SK-N-SH (cell line): Measurements from ENCODE around the gene CREBRF. TPM values are rescaled to one million over a fixed set of nuclear protein-coding genes. Genes with fewer than 3 reads are reported as not detected.

Experiments used
- CTCF ChIA-PET: fragments of 300-600, 350-600 bp; formaldehyde crosslinking; extraction: SDS; loops from one replicate; lab custom pipeline; 2021; lab: Yijun Ruan, JAX
- POLR2A ChIA-PET: fragments of 350-600 bp; sonication (Branson Sonifier 250); formaldehyde crosslinking; extraction: SDS; loops from one replicate; lab custom pipeline; 2020; ENCODE audit warnings: antibody characterized with exemption, inconsistent platforms; lab: Yijun Ruan, JAX
- DNase-seq: peaks from one replicate; pipeline ENCODE4 v3.0.0; 2012
- H2AFZ ChIP-seq: fragments of 200-600 bp; sonication (generic); 2 replicates; pipeline ENCODE4 v1.8.1; 2016; ENCODE audit warnings: antibody characterized with exemption, mild to moderate bottlenecking, low read depth
- H3F3A ChIP-seq: fragments of 200-600 bp; sonication (generic); replicated peaks from 2 replicates; pipeline ENCODE3; 2016; ENCODE audit warnings: antibody characterized with exemption, mild to moderate bottlenecking; ENCODE audit not compliant: insufficient read depth
- H3K27ac ChIP-seq, 2 experiments: fragments of 200-500 bp in 1 of 2; fragments of 200-600 bp in 1 of 2; sonication (Bioruptor generic) in 1 of 2; sonication (generic), shearing (Covaris generic) in 1 of 2; 2 replicates each; pipeline versions ENCODE4 v1.5.1 to v1.6.1; 2014 to 2016; ENCODE audit warnings: low read depth in 2 of 2, inconsistent platforms in 1 of 2, low read length in 1 of 2, mild to moderate bottlenecking in 1 of 2, mixed read lengths in 1 of 2
- H3K27me3 ChIP-seq: fragments of 200-600 bp; sonication (generic), shearing (Covaris generic); 2 replicates; pipeline ENCODE4 v1.6.1; 2016; ENCODE audit warnings: mixed run types; ENCODE audit not compliant: insufficient read depth
- H3K36me3 ChIP-seq, 2 experiments: fragments of 200-500 bp in 1 of 2; fragments of 200-600 bp in 1 of 2; sonication (Bioruptor generic) in 1 of 2; sonication (generic) in 1 of 2; replicated peaks in 1 of 2; 2 replicates each; pipeline versions ENCODE3 to v1.5.1; 2014 to 2016; ENCODE audit warnings: low read length in 1 of 2, mild to moderate bottlenecking in 1 of 2; ENCODE audit not compliant: insufficient read depth in 2 of 2, control insufficient read depth in 1 of 2
- H3K4me1 ChIP-seq, 2 experiments: fragments of 200-500 bp in 1 of 2; fragments of 200-600 bp in 1 of 2; sonication (Bioruptor generic) in 1 of 2; sonication (generic), shearing (Covaris generic) in 1 of 2; 2 replicates each; pipeline versions ENCODE4 v1.5.1 to v1.6.1; 2014 to 2016; ENCODE audit warnings: low read depth in 1 of 2, low read length in 1 of 2, mixed run types in 1 of 2; ENCODE audit not compliant: insufficient read depth in 2 of 2, control insufficient read depth in 1 of 2
- H3K4me2 ChIP-seq: fragments of 200-600 bp; sonication (generic), shearing (Covaris generic); 2 replicates; pipeline ENCODE4 v1.6.1; 2017; ENCODE audit warnings: mixed run types
- H3K4me3 ChIP-seq, 2 experiments: fragments of 200-500 bp in 1 of 2; fragments of 200-600 bp in 1 of 2; sonication (Bioruptor generic) in 1 of 2; sonication (generic), shearing (Covaris generic) in 1 of 2; 2 replicates each; pipeline versions ENCODE4 v1.5.1 to v1.8.1; 2014 to 2016; ENCODE audit warnings: low read depth in 2 of 2, inconsistent platforms in 1 of 2, low read length in 1 of 2, mild to moderate bottlenecking in 1 of 2, mixed read lengths in 1 of 2, moderate library complexity in 1 of 2
- H3K79me2 ChIP-seq: fragments of 200-600 bp; sonication (generic); 2 replicates; pipeline ENCODE4 v1.8.1; 2017; ENCODE audit warnings: mild to moderate bottlenecking; ENCODE audit not compliant: insufficient read depth
- H3K9ac ChIP-seq: fragments of 200-600 bp; sonication (generic); 2 replicates; pipeline ENCODE4 v1.6.1; 2017; ENCODE audit warnings: mixed run types
- H3K9me2 ChIP-seq: fragments of 200-600 bp; sonication (generic); 2 replicates; pipeline ENCODE4 v1.6.1; 2017; ENCODE audit warnings: mixed run types
- H3K9me3 ChIP-seq: fragments of 200-600 bp; sonication (generic); 2 replicates; pipeline ENCODE4 v1.6.1; 2017; ENCODE audit warnings: mixed run types, mild to moderate bottlenecking, moderate library complexity
- H4K20me1 ChIP-seq: fragments of 200-600 bp; sonication (generic); 2 replicates; pipeline ENCODE4 v1.6.1; 2017; ENCODE audit warnings: mild to moderate bottlenecking, mixed run types; ENCODE audit not compliant: insufficient read depth
- CHD2 ChIP-seq: fragments of 150-350 bp; IDR thresholded peaks from 2 replicates; pipeline ENCODE4 v1.6.1; 2018; ENCODE audit warnings: low read length; ENCODE audit not compliant: partially characterized antibody
- EP300 ChIP-seq, 2 experiments: IDR thresholded peaks; 2 replicates each; pipeline versions ENCODE4 v1.4.0 to v1.6.1; 2012; ENCODE audit warnings: borderline replicate concordance in 1 of 2, low read depth in 1 of 2, low read length in 1 of 2
- EZH2phosphoT487 ChIP-seq: fragments of 200-600 bp; sonication (generic); IDR thresholded peaks from 2 replicates; pipeline ENCODE4 v1.6.1; 2017; ENCODE audit warnings: low read depth, mixed run types, mild to moderate bottlenecking, antibody characterized with exemption, moderate library complexity, borderline replicate concordance
- JUND ChIP-seq: IDR thresholded peaks from 2 replicates; pipeline ENCODE4 v1.4.0; 2012
- MXI1 ChIP-seq: IDR thresholded peaks from 2 replicates; pipeline ENCODE4 v1.6.1; 2012; ENCODE audit warnings: mild to moderate bottlenecking, low read depth, low read length, improper control_type of control experiment
- NFIC ChIP-seq: IDR thresholded peaks from 2 replicates; pipeline ENCODE4 v1.4.0; 2012; ENCODE audit warnings: borderline replicate concordance
- NRF1 ChIP-seq: IDR thresholded peaks from 2 replicates; pipeline ENCODE4 v1.6.1; 2012; ENCODE audit warnings: low read depth, mild to moderate bottlenecking, low read length
- RAD21 ChIP-seq: IDR thresholded peaks from 2 replicates; pipeline ENCODE4 v1.6.1; 2012; ENCODE audit warnings: mild to moderate bottlenecking, low read length
- RFX5 ChIP-seq: IDR thresholded peaks from 2 replicates; pipeline ENCODE4 v1.6.1; 2012; ENCODE audit warnings: mild to moderate bottlenecking, improper control_type of control experiment, low read length
- SMC3 ChIP-seq: IDR thresholded peaks from 2 replicates; pipeline ENCODE4 v1.6.1; 2012; ENCODE audit warnings: low read depth, low read length, improper control_type of control experiment
- TAF1 ChIP-seq: IDR thresholded peaks from 2 replicates; pipeline ENCODE4 v1.6.1; 2012; ENCODE audit warnings: low read depth, mild to moderate bottlenecking, low read length, moderate library complexity, borderline replicate concordance
- WGBS: methylation state at CpG from one replicate; pipeline ENCODE4 v1.1.6; 2017; ENCODE audit warnings: low lambda C conversion rate; 5-methylcytosine and 5-hydroxymethylcytosine counted together
- polyA plus RNA-seq, 3 experiments: library from polyadenylated mRNA; depleted of rRNA; stranded (reverse); fragments of >200 nt; gene quantifications; 2 replicates each; pipeline ENCODE4 v1.2.3, GENCODE V29; 2012
- TF ChIP-seq, protein P1 (sequence below): IDR thresholded peaks from 2 replicates; pipeline ENCODE4 v1.4.0; 2012; ENCODE audit warnings: low read depth, borderline replicate concordance
- TF ChIP-seq, protein P2 (sequence below): IDR thresholded peaks from 2 replicates; pipeline ENCODE4 v1.4.0; 2012; ENCODE audit warnings: low read depth
- TF ChIP-seq, protein P3 (sequence below): fragments of 200-600 bp; sonication (generic); IDR thresholded peaks from 2 replicates; pipeline ENCODE4 v1.6.1; 2017; ENCODE audit warnings: antibody characterized with exemption, mild to moderate bottlenecking, moderate library complexity
- TF ChIP-seq, protein P4 (sequence below): IDR thresholded peaks from 2 replicates; pipeline ENCODE4 v1.4.0; 2012; ENCODE audit warnings: low read depth, borderline replicate concordance

CREBRF gene
- polyA plus RNA-seq, 1 of the 3 experiments (the other 2 are of a cell fraction), result 2.4 TPM

DNA sequence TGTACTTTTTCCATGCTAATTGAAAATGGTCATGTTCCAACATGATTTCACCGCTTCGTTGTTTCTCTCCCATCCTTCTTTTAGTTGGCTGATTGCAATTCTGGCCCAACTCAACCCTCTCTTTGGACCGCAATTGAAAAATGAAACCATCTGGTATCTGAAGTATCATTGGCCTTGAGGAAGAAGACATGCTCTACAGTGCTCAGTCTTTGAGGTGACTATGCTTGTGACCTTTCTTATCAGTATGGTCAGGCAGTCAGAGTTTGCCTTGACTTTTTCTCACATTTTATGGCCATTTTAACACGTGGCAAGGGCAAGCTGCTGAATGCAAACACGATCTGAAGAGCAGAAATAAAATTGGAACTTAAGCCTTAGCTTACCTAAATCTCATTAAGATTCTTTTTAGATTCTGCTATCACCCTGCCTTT, 36.0 kb upstream of the CREBRF start:
- CTCF ChIA-PET, result no interaction called here

DNA sequence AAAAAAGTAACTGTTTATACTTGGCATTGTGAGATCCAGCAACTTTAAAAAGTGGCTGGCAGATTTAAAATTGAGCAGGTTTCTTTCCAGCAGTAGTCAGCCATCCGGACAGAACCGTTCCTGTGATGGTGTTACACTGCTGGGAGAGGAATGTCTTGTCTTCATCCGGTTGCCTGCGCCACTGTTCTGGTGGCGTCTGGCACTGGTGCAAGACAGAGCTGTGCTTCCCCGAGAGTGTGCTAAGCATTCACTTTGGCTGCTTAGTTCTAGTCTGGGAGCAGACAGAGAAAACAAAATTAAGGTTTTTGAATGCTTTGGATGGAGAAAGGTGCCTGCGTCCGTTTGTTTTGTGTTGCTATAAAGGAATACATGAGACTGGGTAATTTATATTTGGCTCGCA, 35.5 kb upstream of the CREBRF start:
- H3K4me3 ChIP-seq, result no peak overlapping the region
- H3K27me3 ChIP-seq, result no peaks in the 10 kb centered on the region
- no peak overlapping the region for H3K4me2 ChIP-seq
- no peak overlapping the region for H3K9ac ChIP-seq
- DNase-seq, result no peak
- POLR2A ChIA-PET, result no interaction called here
- CTCF ChIA-PET, result no interaction called here
- H3K4me1 ChIP-seq, result peaks cover 2 to 6% of the 10 kb centered on the region in 2 experiments; a peak in 2 of 4 replicates
- WGBS, result 98% methylated on average over 9 of the region's 9 CpGs
- H2AFZ ChIP-seq, result no peak overlapping the region
- peaks cover 0 to 33% of the 10 kb centered on the region in 2 experiments for H3K36me3 ChIP-seq
- peaks cover 30% of the 10 kb centered on the region for H4K20me1 ChIP-seq
- peaks cover 89% of the 10 kb centered on the region for H3K79me2 ChIP-seq
- no peak overlapping the region for H3K27ac ChIP-seq
- no peaks in the 10 kb centered on the region for H3F3A ChIP-seq
- no peaks in the 10 kb centered on the region for H3K9me3 ChIP-seq
- H3K9me2 ChIP-seq, result no peaks in the 10 kb centered on the region
- no peak for TF ChIP-seq RAD21
- TF ChIP-seq SMC3, result no peak
- TF ChIP-seq, protein P1, sequence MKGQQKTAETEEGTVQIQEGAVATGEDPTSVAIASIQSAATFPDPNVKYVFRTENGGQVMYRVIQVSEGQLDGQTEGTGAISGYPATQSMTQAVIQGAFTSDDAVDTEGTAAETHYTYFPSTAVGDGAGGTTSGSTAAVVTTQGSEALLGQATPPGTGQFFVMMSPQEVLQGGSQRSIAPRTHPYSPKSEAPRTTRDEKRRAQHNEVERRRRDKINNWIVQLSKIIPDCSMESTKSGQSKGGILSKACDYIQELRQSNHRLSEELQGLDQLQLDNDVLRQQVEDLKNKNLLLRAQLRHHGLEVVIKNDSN, result no peak
- no peak for TF ChIP-seq RFX5
- TF ChIP-seq TAF1, result no peak
- no peak for TF ChIP-seq EZH2phosphoT487
- no peak for TF ChIP-seq NRF1
- TF ChIP-seq, protein P2, sequence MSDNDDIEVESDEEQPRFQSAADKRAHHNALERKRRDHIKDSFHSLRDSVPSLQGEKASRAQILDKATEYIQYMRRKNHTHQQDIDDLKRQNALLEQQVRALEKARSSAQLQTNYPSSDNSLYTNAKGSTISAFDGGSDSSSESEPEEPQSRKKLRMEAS, result no peak
- TF ChIP-seq, protein P3, sequence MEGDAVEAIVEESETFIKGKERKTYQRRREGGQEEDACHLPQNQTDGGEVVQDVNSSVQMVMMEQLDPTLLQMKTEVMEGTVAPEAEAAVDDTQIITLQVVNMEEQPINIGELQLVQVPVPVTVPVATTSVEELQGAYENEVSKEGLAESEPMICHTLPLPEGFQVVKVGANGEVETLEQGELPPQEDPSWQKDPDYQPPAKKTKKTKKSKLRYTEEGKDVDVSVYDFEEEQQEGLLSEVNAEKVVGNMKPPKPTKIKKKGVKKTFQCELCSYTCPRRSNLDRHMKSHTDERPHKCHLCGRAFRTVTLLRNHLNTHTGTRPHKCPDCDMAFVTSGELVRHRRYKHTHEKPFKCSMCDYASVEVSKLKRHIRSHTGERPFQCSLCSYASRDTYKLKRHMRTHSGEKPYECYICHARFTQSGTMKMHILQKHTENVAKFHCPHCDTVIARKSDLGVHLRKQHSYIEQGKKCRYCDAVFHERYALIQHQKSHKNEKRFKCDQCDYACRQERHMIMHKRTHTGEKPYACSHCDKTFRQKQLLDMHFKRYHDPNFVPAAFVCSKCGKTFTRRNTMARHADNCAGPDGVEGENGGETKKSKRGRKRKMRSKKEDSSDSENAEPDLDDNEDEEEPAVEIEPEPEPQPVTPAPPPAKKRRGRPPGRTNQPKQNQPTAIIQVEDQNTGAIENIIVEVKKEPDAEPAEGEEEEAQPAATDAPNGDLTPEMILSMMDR, result no peak
- TF ChIP-seq JUND, result no peak
- no peak for TF ChIP-seq EP300 (IDR thresholded peaks at IDR 0.05; ENCODE audit: borderline replicate concordance in 1 of 2, low read depth in 1 of 2, low read length in 1 of 2)
- TF ChIP-seq, protein P4, sequence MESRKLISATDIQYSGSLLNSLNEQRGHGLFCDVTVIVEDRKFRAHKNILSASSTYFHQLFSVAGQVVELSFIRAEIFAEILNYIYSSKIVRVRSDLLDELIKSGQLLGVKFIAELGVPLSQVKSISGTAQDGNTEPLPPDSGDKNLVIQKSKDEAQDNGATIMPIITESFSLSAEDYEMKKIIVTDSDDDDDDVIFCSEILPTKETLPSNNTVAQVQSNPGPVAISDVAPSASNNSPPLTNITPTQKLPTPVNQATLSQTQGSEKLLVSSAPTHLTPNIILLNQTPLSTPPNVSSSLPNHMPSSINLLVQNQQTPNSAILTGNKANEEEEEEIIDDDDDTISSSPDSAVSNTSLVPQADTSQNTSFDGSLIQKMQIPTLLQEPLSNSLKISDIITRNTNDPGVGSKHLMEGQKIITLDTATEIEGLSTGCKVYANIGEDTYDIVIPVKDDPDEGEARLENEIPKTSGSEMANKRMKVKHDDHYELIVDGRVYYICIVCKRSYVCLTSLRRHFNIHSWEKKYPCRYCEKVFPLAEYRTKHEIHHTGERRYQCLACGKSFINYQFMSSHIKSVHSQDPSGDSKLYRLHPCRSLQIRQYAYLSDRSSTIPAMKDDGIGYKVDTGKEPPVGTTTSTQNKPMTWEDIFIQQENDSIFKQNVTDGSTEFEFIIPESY, result no peak
- no peak for TF ChIP-seq NFIC
- no peak for TF ChIP-seq CHD2

More for the DNA sequence above, 36.0 kb upstream of the CREBRF start:
- Histone ChIP-seq H3K4me2 (no peak overlapping the region), H3K4me1 (peaks cover 2 to 6% of the 10 kb centered on the region in 2 experiments; a peak in 2 of 4 replicates), H2AFZ (no peak overlapping the region), H4K20me1 (peaks cover 34% of the 10 kb centered on the region), H3K4me3 (no peak overlapping the region), H3K9me3 (no peaks in the 10 kb centered on the region), H3K9me2 (no peaks in the 10 kb centered on the region), H3K27ac (no peak overlapping the region), H3F3A (no peaks in the 10 kb centered on the region), H3K36me3 (peaks cover 0 to 33% of the 10 kb centered on the region in 2 experiments), H3K79me2 (peaks cover 89% of the 10 kb centered on the region), H3K27me3 (no peaks in the 10 kb centered on the region), H3K9ac (no peak overlapping the region)
- WGBS, result 91% methylated on average over 5 of the region's 5 CpGs
- DNase-seq, result no peak
- TF ChIP-seq TAF1 (no peak), JUND (no peak), MXI1 (no peak), NRF1 (no peak)
- POLR2A ChIA-PET, result no interaction called here
